K562 (cell line): ENCODE measurements around the gene RBPJ. TPM values are rescaled to one million over a fixed set of nuclear protein-coding genes. Genes with fewer than 3 reads are reported as not detected.

Source experiments
- ATAC-seq: fragments of 200-7000 bp; cut with Tn5 transposase; 3 replicates; pipeline ENCODE4 v1.9.1; 2020; ENCODE audit warnings: moderate library complexity
- BruUV-seq: library from RNA; stranded (reverse); fragments of 400-500 nt; replicated peaks from 2 replicates; lab custom pipeline; 2021; lab: Mats Ljungman, UMichigan
- CTCF ChIA-PET: fragments of 300-600 bp; formaldehyde crosslinking; extraction: SDS; loops from one replicate; lab custom pipeline; 2021; ENCODE audit warnings: low intra/inter-chr PET ratio; lab: Yijun Ruan, JAX
- POLR2A ChIA-PET: fragments of 300-600, 350-650 bp; sonication (Branson Sonifier 250); formaldehyde crosslinking; extraction: SDS; loops from one replicate; lab custom pipeline; 2021; ENCODE audit warnings: antibody characterized with exemption, inconsistent platforms; lab: Yijun Ruan, JAX
- DNase-seq, 4 experiments: peaks; one replicate each; pipeline versions ENCODE4 v3.0.0 to v3.0.0-alpha.2; 2011 to 2018; ENCODE audit warnings: low spot score in 3 of 4, mixed read lengths in 3 of 4; ENCODE audit errors: extremely low read depth in 1 of 4
- FAIRE-seq: peaks from 2 replicates; lab custom pipeline; 2011; peaks lifted over from hg19 to GRCh38; lab: Jason Lieb, UNC
- H2AFZ ChIP-seq: 2 replicates; pipeline ENCODE4 v1.6.0; 2011; ENCODE audit warnings: low read depth, low read length, control low read depth, inconsistent platforms
- H3K27ac ChIP-seq: fragments of 200-600 bp; 3 replicates; pipeline ENCODE4 v1.8.0; 2011; ENCODE audit warnings: low read depth, mild to moderate bottlenecking, control low read depth, inconsistent platforms, low read length, moderate library complexity, mixed read lengths; ENCODE audit errors: extremely low read depth
- H3K27me3 ChIP-seq, 2 experiments: fragments of 300-600 bp in 1 of 2; 2 replicates in 1 of 2; 3 replicates in 1 of 2; pipeline versions ENCODE4 v1.6.0 to v1.8.0; 2011; ENCODE audit warnings: inconsistent platforms in 2 of 2, low read length in 2 of 2, mild to moderate bottlenecking in 1 of 2, mixed read lengths in 1 of 2, moderate library complexity in 1 of 2; ENCODE audit not compliant: control insufficient read depth in 2 of 2, insufficient read depth in 2 of 2
- H3K36me3 ChIP-seq: fragments of 300-600 bp; 3 replicates; pipeline ENCODE4 v1.8.0; 2011; ENCODE audit warnings: mild to moderate bottlenecking, low read length, inconsistent platforms; ENCODE audit not compliant: control insufficient read depth, insufficient read depth
- H3K4me1 ChIP-seq, 2 experiments: fragments of 200-600 bp in 1 of 2; replicated peaks in 1 of 2; 2 replicates in 1 of 2; 3 replicates in 1 of 2; pipeline versions ENCODE4 v1.5.1 to v1.8.0; 2011; ENCODE audit warnings: inconsistent platforms in 2 of 2, low read length in 2 of 2, mild to moderate bottlenecking in 1 of 2, mixed read lengths in 1 of 2, moderate library complexity in 1 of 2; ENCODE audit not compliant: control insufficient read depth in 2 of 2, insufficient read depth in 2 of 2
- H3K4me2 ChIP-seq: 2 replicates; pipeline ENCODE4 v1.6.1; 2011; ENCODE audit warnings: low read length, control low read depth, inconsistent platforms, mixed read lengths; ENCODE audit not compliant: insufficient read depth
- H3K4me3 ChIP-seq: fragments of 200-600 bp; sonication (generic), shearing (Covaris generic); 2 replicates; pipeline ENCODE4 v1.5.1; 2016; ENCODE audit warnings: control low read depth, inconsistent platforms
- H3K79me2 ChIP-seq: fragments of 200-600 bp; 3 replicates; pipeline ENCODE4 v1.8.0; 2011; ENCODE audit warnings: low read length, inconsistent platforms; ENCODE audit not compliant: control insufficient read depth, insufficient read depth
- H3K9ac ChIP-seq, 2 experiments: 2 replicates each; pipeline versions ENCODE4 v1.6.0 to v1.6.1; 2011; ENCODE audit warnings: low read depth in 2 of 2, low read length in 2 of 2, control low read depth in 1 of 2, inconsistent platforms in 1 of 2, mild to moderate bottlenecking in 1 of 2, mixed read lengths in 1 of 2; ENCODE audit not compliant: insufficient read depth in 1 of 2
- H3K9me1 ChIP-seq: one replicate; pipeline ENCODE4 v1.6.0; 2011; ENCODE audit warnings: inconsistent platforms, mild to moderate bottlenecking, low read length, moderate library complexity; ENCODE audit not compliant: control insufficient read depth, insufficient read depth
- H3K9me3 ChIP-seq: replicated peaks from 2 replicates; pipeline ENCODE4 v1.5.1; 2011; ENCODE audit warnings: low read depth, low read length, inconsistent platforms; ENCODE audit not compliant: control insufficient read depth, insufficient read depth
- H4K20me1 ChIP-seq: replicated peaks from 2 replicates; pipeline ENCODE4 v1.6.1; 2011; ENCODE audit warnings: low read length, inconsistent platforms, mixed read lengths; ENCODE audit not compliant: control insufficient read depth, insufficient read depth
- AFF1 ChIP-seq, 2 experiments: fragments of 450-650 bp; IDR thresholded peaks; 2 replicates each; pipeline ENCODE4 v1.6.1; 2018; ENCODE audit warnings: mild to moderate bottlenecking in 2 of 2, low read depth in 1 of 2; ENCODE audit not compliant: partially characterized antibody in 2 of 2
- BCL6 ChIP-seq: fragments of 250-450 bp; sonication (Bioruptor Pico); IDR thresholded peaks from 2 replicates; pipeline ENCODE4 v1.4.0; 2020
- CBFA2T2 ChIP-seq: fragments of 450-650 bp; conservative IDR thresholded peaks from 2 replicates; pipeline ENCODE4 v1.6.1; 2017; ENCODE audit warnings: mild to moderate bottlenecking
- CREB3L1 ChIP-seq: fragments of 450-650 bp; IDR thresholded peaks from 2 replicates; pipeline ENCODE4 v1.6.1; 2014; ENCODE audit warnings: low read depth, mild to moderate bottlenecking, moderate library complexity, borderline replicate concordance
- ETS1 ChIP-seq: conservative IDR thresholded peaks from 2 replicates; pipeline ENCODE4 v1.6.1; 2011; ENCODE audit warnings: low read depth, mild to moderate bottlenecking, low read length; ENCODE audit not compliant: control insufficient read depth
- FOXJ3 ChIP-seq: sonication (generic); formaldehyde crosslinking; IDR thresholded peaks from 2 replicates; pipeline ENCODE4 v1.4.0; 2020; ENCODE audit warnings: mild to moderate bottlenecking, missing genetic modification reagents
- HBP1 ChIP-seq: fragments of 450-650 bp; formaldehyde crosslinking; IDR thresholded peaks from 2 replicates; pipeline ENCODE4 v1.4.0; 2022; ENCODE audit warnings: missing genetic modification characterization
- NR2F6 ChIP-seq: fragments of 450-650 bp; formaldehyde crosslinking; IDR thresholded peaks from 2 replicates; pipeline ENCODE4 v1.4.0; 2020; ENCODE audit warnings: mild to moderate bottlenecking
- POLR2AphosphoS2 ChIP-seq: IDR thresholded peaks from 2 replicates; pipeline ENCODE4 v1.6.1; 2012; ENCODE audit warnings: low read length, improper control_type of control experiment
- PTBP1 ChIP-seq: fragments of 200-400 bp; formaldehyde crosslinking; IDR thresholded peaks from 2 replicates; pipeline ENCODE4 v1.6.1; 2017; ENCODE audit warnings: low read depth, low read length
- SIX5 ChIP-seq, 2 experiments: IDR thresholded peaks; 2 replicates each; pipeline ENCODE4 v1.6.1; 2011; ENCODE audit warnings: low read length in 2 of 2, borderline replicate concordance in 1 of 2, low read depth in 1 of 2, mild to moderate bottlenecking in 1 of 2, moderate library complexity in 1 of 2; ENCODE audit not compliant: insufficient read depth in 1 of 2
- TAF9B ChIP-seq: fragments of 450-650 bp; IDR thresholded peaks from 2 replicates; pipeline ENCODE4 v1.6.1; 2018; ENCODE audit warnings: mild to moderate bottlenecking; ENCODE audit not compliant: partially characterized antibody
- TRIM24 ChIP-seq, 2 experiments: fragments of 450-650 bp; IDR thresholded peaks; 2 replicates each; pipeline ENCODE4 v1.6.1; 2016
- ZFP1 ChIP-seq: fragments of 450-650 bp; formaldehyde crosslinking; IDR thresholded peaks from 2 replicates; pipeline ENCODE4 v1.4.0; 2020; ENCODE audit warnings: mild to moderate bottlenecking, mixed read lengths
- ZNF165 ChIP-seq: fragments of 250-450 bp; sonication (Bioruptor Pico); IDR thresholded peaks from 2 replicates; pipeline ENCODE4 v1.4.0; 2020; ENCODE audit warnings: borderline replicate concordance
- ZNF24 ChIP-seq: fragments of 450-650 bp; IDR thresholded peaks from 2 replicates; pipeline ENCODE4 v1.6.1; 2016
- WGBS: fragments of 100-300 bp; shearing (Covaris generic); methylation state at CpG from one replicate; pipeline ENCODE4 v1.1.6; 2016; ENCODE audit warnings: low coverage, mixed read lengths; ENCODE audit not compliant: insufficient coverage; ENCODE audit errors: missing lambda C conversion rate; 5-methylcytosine and 5-hydroxymethylcytosine counted together
- in situ Hi-C: fragments of 300-500 bp; cut with MboI; formaldehyde crosslinking; loops from 4 replicates; pipeline ENCODE4 v1.15.0; 2018; ENCODE audit warnings: inconsistent platforms, mixed read lengths
- intact Hi-C: fragments of 100-400 bp; cut with micrococcal nuclease; formaldehyde crosslinking; loops from 2 replicates; pipeline ENCODE4 v1.14.2; 2022
- polyA plus RNA-seq, 8 experiments: library from polyadenylated mRNA; depleted of rRNA in 4 of 8; stranded (reverse) in 5 of 8; unstranded in 3 of 8; fragments of >200 nt; fragmentation: Nextera tagmentation in 2 of 8; fragmentation: Illumina TruSeq in 1 of 8; extraction: Ambion mirVana in 2 of 8; extraction: Trizol in 1 of 8; gene quantifications; 2 replicates each; pipeline versions ENCODE4 v1.2.1 to v1.2.3, GENCODE V29; 2011 to 2014; ENCODE audit warnings: inconsistent platforms in 1 of 8, missing spikeins in 1 of 8
- total RNA-seq, 7 experiments: library from RNA; depleted of rRNA in 6 of 7; stranded (reverse); fragments of >200 nt in 6 of 7; fragmentation: Illumina TruSeq in 2 of 7; extraction: Trizol in 2 of 7; gene quantifications; 2 replicates each; pipeline versions ENCODE4 v1.2.1 to v1.2.3, GENCODE V29; 2011 to 2021; ENCODE audit warnings: low replicate concordance in 1 of 7

The RBPJ gene
- total and polyA plus RNA-seq, 9 of the 15 experiments (the other 6 are each of a cell fraction or from before 2014, with no cell fraction given), result 17.2 to 49.4 (median 33.8) TPM

GRCh38 chr4:26474551-26474950 is 153.7 kb downstream of the RBPJ start:
- intact Hi-C loops, result loop anchor here (5.0 kb wide), 1 partner anchor 248 kb away; no protein-coding TSS in a partner anchor
- DNase-seq (no peak), FAIRE-seq (no peak), ATAC-seq (no peak)
- no peaks in the 10 kb centered on the region for H3K9me3 ChIP-seq
- H3K27ac ChIP-seq, result no peak overlapping the region
- H3K9me1 ChIP-seq, result no peaks in the 10 kb centered on the region
- BruUV-seq, result no TSS peak
- H3K36me3 ChIP-seq, result no peaks in the 10 kb centered on the region
- H4K20me1 ChIP-seq, result no peaks in the 10 kb centered on the region
- H3K79me2 ChIP-seq, result no peaks in the 10 kb centered on the region
- H3K4me1 ChIP-seq, result no peaks in the 10 kb centered on the region
- no peak overlapping the region for H2AFZ ChIP-seq
- no peak overlapping the region for H3K4me2 ChIP-seq
- in situ Hi-C loops, result no loop called here
- H3K4me3 ChIP-seq, result no peak overlapping the region
- no peak overlapping the region for H3K9ac ChIP-seq
- ChIA-PET POLR2A (interaction anchor here (0.6 kb wide), 1 partner anchor 888 kb away, joined by 4 read pairs; no protein-coding TSS in a partner anchor), CTCF (interaction anchor here (2.0 kb wide), 1 partner anchor 245 kb away, joined by 14 read pairs; no protein-coding TSS in a partner anchor)
- peaks cover 15 to 25% of the 10 kb centered on the region in 2 experiments for H3K27me3 ChIP-seq
- 3% methylated on average over 3 of the region's 3 CpGs for WGBS
- TF ChIP-seq AFF1 (IDR thresholded peaks at IDR 0.05; ENCODE audit: low read depth in 1 of 2, partially characterized antibody in 2 of 2) (no peak), FOXJ3 (CRISPR knock-in tag) (no peak), BCL6 (CRISPR knock-in tag) (no peak), NR2F6 (CRISPR knock-in tag) (no peak), ETS1 (no peak), PTBP1 (no peak), POLR2AphosphoS2 (no peak), TAF9B (no peak), SIX5 (IDR thresholded peaks at IDR 0.05; ENCODE audit: borderline replicate concordance in 1 of 2, insufficient read depth in 1 of 2, low read depth in 1 of 2, low read length in 2 of 2) (no peak), ZFP1 (no peak), CREB3L1 (no peak), ZNF165 (CRISPR knock-in tag) (no peak), TRIM24 (IDR thresholded peaks at IDR 0.05) (no peak), HBP1 (CRISPR knock-in tag) (no peak), CBFA2T2 (no peak), ZNF24 (no peak)
- TF ChIP-seq, all 486 proteins: peak for 0
